Peyer's patch (tissue), 4 donors: ENCODE results near the gene CPED1.

Experiments used
- CTCF ChIP-seq, 6 experiments: fragments of 450-650 bp in 4 of 6; fragments of 200-600 bp in 2 of 6; sonication (generic) in 1 of 6; IDR thresholded peaks; one replicate each; pipeline ENCODE4 v1.5.1; 2017 to 2019; ENCODE audit warnings: antibody characterized with exemption in 6 of 6, mild to moderate bottlenecking in 3 of 6, moderate library complexity in 1 of 6
- POLR2A ChIP-seq, 2 donors: fragments of 450-650 bp; IDR thresholded peaks; one replicate each; pipeline ENCODE4 v1.5.1; 2017; ENCODE audit warnings: antibody characterized with exemption in 2 of 2, mild to moderate bottlenecking in 2 of 2, moderate library complexity in 2 of 2

- TF ChIP-seq CTCF (IDR thresholded peaks at IDR 0.05): no peak
- no peak for TF ChIP-seq POLR2A (IDR thresholded peaks at IDR 0.05)
Measured at GRCh38 chr7:121082400-121083101, 94.0 kb downstream of the CPED1 start.
